Lung (tissue), 12 donors: Measurements from ENCODE around the gene DEFB112. TPM values are rescaled to one million over a fixed set of nuclear protein-coding genes. Genes with fewer than 3 reads are reported as not detected.

Experiments used
- ATAC-seq: fragments of 200-7000 bp; cut with Tn5 transposase; one replicate; pipeline ENCODE4 v1.9.1; 2020; ENCODE audit warnings: moderate number of reproducible peaks; ENCODE audit not compliant: insufficient read depth, low FRiP score
- DNase-seq, 3 donors: peaks; one replicate each; pipeline ENCODE4 v3.0.0-alpha.2; 2013 to 2017
- H3K27ac ChIP-seq, 2 donors: one replicate each; pipeline ENCODE4 v1.5.1; 2013; ENCODE audit warnings: mild to moderate bottlenecking in 2 of 2, moderate library complexity in 2 of 2, control low read depth in 1 of 2, inconsistent platforms in 1 of 2, low read depth in 1 of 2, low read length in 1 of 2
- H3K27me3 ChIP-seq, 3 donors: one replicate each; pipeline ENCODE4 v1.5.1; 2013; ENCODE audit warnings: low read length in 2 of 3; ENCODE audit not compliant: control insufficient read depth in 3 of 3, insufficient read depth in 3 of 3
- H3K36me3 ChIP-seq, 4 donors: one replicate each; pipeline ENCODE4 v1.5.1; 2013; ENCODE audit warnings: low read length in 4 of 4, mild to moderate bottlenecking in 1 of 4, moderate library complexity in 1 of 4; ENCODE audit not compliant: control insufficient read depth in 4 of 4, insufficient read depth in 4 of 4
- H3K4me1 ChIP-seq, 5 donors: one replicate each; pipeline ENCODE4 v1.5.1; 2013; ENCODE audit warnings: low read length in 5 of 5, mild to moderate bottlenecking in 2 of 5, moderate library complexity in 1 of 5; ENCODE audit not compliant: control insufficient read depth in 5 of 5, insufficient read depth in 5 of 5
- H3K4me3 ChIP-seq: one replicate; pipeline ENCODE4 v1.5.1; 2013; ENCODE audit warnings: mild to moderate bottlenecking, control low read depth, moderate library complexity
- H3K9ac ChIP-seq, 2 donors: one replicate each; pipeline ENCODE4 v1.5.1; 2013; ENCODE audit warnings: low read length in 2 of 2, control low read depth in 1 of 2; ENCODE audit not compliant: insufficient read depth in 1 of 2
- H3K9me3 ChIP-seq, 4 donors: one replicate each; pipeline ENCODE4 v1.5.1; 2013; ENCODE audit warnings: low read length in 3 of 4, mild to moderate bottlenecking in 1 of 4, moderate library complexity in 1 of 4; ENCODE audit not compliant: control insufficient read depth in 4 of 4, insufficient read depth in 3 of 4
- WGBS, 2 donors: extraction: QIAGEN DNeasy Blood & Tissue Kit; methylation state at CpG; one replicate each; pipeline ENCODE4 v1.1.7; 2013; 5-methylcytosine and 5-hydroxymethylcytosine counted together
- polyA plus RNA-seq, 2 donors: library from polyadenylated mRNA; stranded (reverse); fragments of 200-250 nt; gene quantifications; one replicate each; pipeline ENCODE4 v1.2.1, GENCODE V29; 2013
- total RNA-seq, 2 donors: library from RNA; depleted of rRNA in 1 of 2; stranded (reverse); fragments of >200 nt in 1 of 2; gene quantifications; one replicate each; pipeline ENCODE4 v1.2.1, GENCODE V29; 2014 to 2021
- TF ChIP-seq, protein P1 (sequence below): IDR thresholded peaks from 2 replicates; pipeline ENCODE4 v1.5.1; 2012; ENCODE audit warnings: mild to moderate bottlenecking; ENCODE audit errors: control extremely low read depth, extremely low read depth
- donor health status: control.
- donor health status: control.
- donor health status: Bipolar disorder and iron deficiency.
- donor health status: healthy.
- donor health status: DM: yes; HTN: yes; CAD: no.

The DEFB112 gene
- total and polyA plus RNA-seq, 4 donors, result not detected

DNA sequence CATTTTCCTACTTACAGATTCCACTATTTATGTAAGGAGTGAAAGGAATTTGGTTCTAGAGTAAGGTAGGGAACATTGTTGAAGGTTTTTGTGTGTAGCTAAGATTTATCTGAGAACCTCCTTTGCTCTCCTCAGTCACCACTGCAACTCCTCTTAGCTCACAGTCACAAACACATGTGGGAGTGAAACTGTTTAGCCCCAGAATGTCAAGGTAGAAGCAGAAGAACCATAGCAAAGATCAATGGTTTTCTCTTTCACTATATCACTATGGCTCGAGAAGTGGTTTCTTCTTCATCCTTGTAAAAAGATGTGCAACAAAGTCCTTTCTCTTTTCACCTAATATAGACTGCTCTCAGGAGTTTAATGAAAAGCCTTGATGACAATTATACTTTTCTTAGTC is 6.5 kb upstream of the DEFB112 start:
- Histone ChIP-seq H3K27ac (no peak overlapping the region), H3K4me3 (no peak overlapping the region), H3K9ac (no peak overlapping the region), H3K27me3 (no peaks in the 10 kb centered on the region), H3K9me3 (no peaks in the 10 kb centered on the region), H3K36me3 (no peaks in the 10 kb centered on the region), H3K4me1 (no peaks in the 10 kb centered on the region)
- 85 to 88% methylated on average over 1 of the region's 1 CpG for WGBS, 2 donors
- ATAC-seq (no peak), DNase-seq (no peak)
- TF ChIP-seq, protein P1, sequence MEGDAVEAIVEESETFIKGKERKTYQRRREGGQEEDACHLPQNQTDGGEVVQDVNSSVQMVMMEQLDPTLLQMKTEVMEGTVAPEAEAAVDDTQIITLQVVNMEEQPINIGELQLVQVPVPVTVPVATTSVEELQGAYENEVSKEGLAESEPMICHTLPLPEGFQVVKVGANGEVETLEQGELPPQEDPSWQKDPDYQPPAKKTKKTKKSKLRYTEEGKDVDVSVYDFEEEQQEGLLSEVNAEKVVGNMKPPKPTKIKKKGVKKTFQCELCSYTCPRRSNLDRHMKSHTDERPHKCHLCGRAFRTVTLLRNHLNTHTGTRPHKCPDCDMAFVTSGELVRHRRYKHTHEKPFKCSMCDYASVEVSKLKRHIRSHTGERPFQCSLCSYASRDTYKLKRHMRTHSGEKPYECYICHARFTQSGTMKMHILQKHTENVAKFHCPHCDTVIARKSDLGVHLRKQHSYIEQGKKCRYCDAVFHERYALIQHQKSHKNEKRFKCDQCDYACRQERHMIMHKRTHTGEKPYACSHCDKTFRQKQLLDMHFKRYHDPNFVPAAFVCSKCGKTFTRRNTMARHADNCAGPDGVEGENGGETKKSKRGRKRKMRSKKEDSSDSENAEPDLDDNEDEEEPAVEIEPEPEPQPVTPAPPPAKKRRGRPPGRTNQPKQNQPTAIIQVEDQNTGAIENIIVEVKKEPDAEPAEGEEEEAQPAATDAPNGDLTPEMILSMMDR, result no peak

- TF ChIP-seq, protein P1, result no peak
- ATAC-seq, result no peak
- Histone ChIP-seq H3K36me3 (no peaks in the 10 kb centered on the region), H3K9me3 (no peaks in the 10 kb centered on the region), H3K4me1 (no peaks in the 10 kb centered on the region), H3K27ac (no peak overlapping the region), H3K9ac (no peak overlapping the region), H3K27me3 (no peaks in the 10 kb centered on the region), H3K4me3 (no peak overlapping the region)
- no peak for DNase-seq
- WGBS, 2 donors, result 79 to 81% methylated on average over 3 of the region's 3 CpGs
These were observed 2.7 kb downstream of the DEFB112 start for GRCh38 chr6:50047026-50047425.

DNA sequence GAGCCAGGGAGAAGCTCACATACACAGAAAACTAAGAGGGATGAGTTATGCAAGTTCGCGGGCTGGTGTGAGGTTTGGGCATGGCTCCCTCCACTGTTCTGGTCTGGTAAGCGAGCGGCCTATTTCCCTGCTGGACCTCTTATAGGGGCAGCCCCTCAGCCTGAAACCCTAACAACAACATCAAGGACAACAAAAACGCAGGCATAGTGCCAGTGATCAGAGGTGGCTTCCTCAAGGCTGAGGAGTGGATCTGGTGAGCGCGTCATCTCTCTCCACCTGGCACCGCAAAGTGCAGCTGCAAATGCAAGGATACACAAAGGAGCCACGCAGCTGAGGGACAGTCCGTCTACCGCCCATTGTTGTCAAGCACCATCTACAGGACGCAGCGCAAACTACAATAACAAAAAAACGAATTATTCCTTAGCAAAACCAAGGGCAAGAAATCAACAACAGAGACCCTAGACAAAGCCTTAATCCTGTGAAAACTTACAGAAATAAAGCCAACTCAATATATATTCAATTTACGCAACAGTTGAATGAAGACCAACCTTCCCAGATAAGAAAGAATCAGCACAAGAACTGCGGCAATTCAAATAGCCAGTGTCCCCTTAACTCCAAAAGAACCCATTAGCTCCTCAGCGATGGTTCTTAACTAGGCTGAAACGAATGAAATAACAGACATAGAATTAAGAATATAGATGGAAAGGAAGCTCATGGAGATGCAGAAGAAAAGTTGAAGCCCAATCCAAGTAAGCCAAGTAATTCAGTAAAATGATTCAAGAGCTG is 18.8 kb downstream of the DEFB112 start:
- peak in 1 of 3 donors; percentile 3 for DNase-seq
- Histone ChIP-seq H3K9ac (no peak overlapping the region), H3K27me3 (no peaks in the 10 kb centered on the region), H3K36me3 (no peaks in the 10 kb centered on the region), H3K4me1 (no peaks in the 10 kb centered on the region), H3K4me3 (no peak overlapping the region), H3K9me3 (peaks cover 0 to 4% (median 0%) of the 10 kb centered on the region in 4 donors), H3K27ac (no peak overlapping the region)
- no peak for ATAC-seq
- 47 to 48% methylated on average over 18 of the region's 18 CpGs for WGBS, 2 donors
- TF ChIP-seq, protein P1, result no peak

DNA sequence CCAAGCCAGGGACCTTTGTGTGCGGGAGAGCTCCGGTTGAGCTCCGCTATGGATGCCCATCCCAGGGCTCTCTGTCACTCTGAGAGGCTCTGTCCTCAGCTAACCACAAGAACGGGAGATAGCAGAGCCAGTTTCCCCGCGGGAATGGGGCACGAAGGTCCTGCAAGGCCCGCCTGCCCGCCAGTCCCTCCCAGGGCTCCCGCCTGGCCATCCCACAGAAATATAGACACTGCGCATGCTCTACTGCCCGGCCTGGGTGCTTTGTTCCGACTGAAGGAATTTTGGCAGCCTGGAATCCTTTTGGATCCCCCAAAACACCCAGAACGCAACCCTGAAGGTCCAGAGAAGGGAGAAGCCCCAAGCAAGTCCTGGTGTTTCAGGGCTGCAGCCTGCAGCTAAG is 19.4 kb downstream of the DEFB112 start:
- 86 to 88% methylated on average over 14 of the region's 14 CpGs for WGBS, 2 donors
- Histone ChIP-seq H3K36me3 (no peaks in the 10 kb centered on the region), H3K4me3 (no peak overlapping the region), H3K27me3 (no peaks in the 10 kb centered on the region), H3K9ac (no peak overlapping the region), H3K27ac (no peak overlapping the region), H3K4me1 (no peaks in the 10 kb centered on the region), H3K9me3 (peaks cover 0 to 4% (median 0%) of the 10 kb centered on the region in 4 donors)
- DNase-seq, result no peak
- TF ChIP-seq, protein P1, result no peak
- no peak for ATAC-seq
